HepG2 (cell line): Measurements from ENCODE around the gene VKORC1. TPM values are rescaled to one million over a fixed set of nuclear protein-coding genes. Genes with fewer than 3 reads are reported as not detected.

Source experiments
- DRAP1 ChIP-seq: IDR thresholded peaks from 2 replicates; pipeline ENCODE4 v1.6.1; 2016; ENCODE audit warnings: missing genetic modification reagents, missing compliant biosample characterization
- GATAD1 ChIP-seq: IDR thresholded peaks from 2 replicates; pipeline ENCODE4 v1.6.1; 2016; ENCODE audit warnings: missing genetic modification reagents, missing compliant biosample characterization
- HINFP ChIP-seq: sonication (generic); formaldehyde crosslinking; IDR thresholded peaks from 2 replicates; pipeline ENCODE4 v1.4.0; 2020; ENCODE audit warnings: low read depth, mild to moderate bottlenecking, missing genetic modification reagents
- MNT ChIP-seq: fragments of 450-650 bp; IDR thresholded peaks from 2 replicates; pipeline ENCODE4 v1.6.1; 2016
- STAT6 ChIP-seq: sonication (generic); formaldehyde crosslinking; IDR thresholded peaks from 2 replicates; pipeline ENCODE4 v1.4.0; 2020; ENCODE audit warnings: missing genetic modification reagents, mild to moderate bottlenecking, borderline replicate concordance
- ZC3H13 ChIP-seq: sonication (generic); formaldehyde crosslinking; IDR thresholded peaks from 2 replicates; pipeline ENCODE4 v1.8.1; 2023; ENCODE audit warnings: mild to moderate bottlenecking, missing genetic modification reagents, moderate library complexity
- ZFP1 ChIP-seq: IDR thresholded peaks from 2 replicates; pipeline ENCODE4 v1.6.1; 2016
- ZGPAT ChIP-seq: IDR thresholded peaks from 2 replicates; pipeline ENCODE4 v1.6.1; 2016; ENCODE audit warnings: mild to moderate bottlenecking
- ZNF18 ChIP-seq: sonication (generic); formaldehyde crosslinking; IDR thresholded peaks from 2 replicates; pipeline ENCODE4 v1.8.0; 2022; ENCODE audit warnings: mild to moderate bottlenecking, missing genetic modification reagents; ENCODE audit not compliant: insufficient replicate concordance
- ZNF558 ChIP-seq: sonication (generic); formaldehyde crosslinking; IDR thresholded peaks from 2 replicates; pipeline ENCODE4 v1.9.0; 2022; ENCODE audit warnings: mild to moderate bottlenecking, missing genetic modification reagents, borderline replicate concordance
- ZSCAN9 ChIP-seq: IDR thresholded peaks from 2 replicates; pipeline ENCODE4 v1.6.1; 2016; ENCODE audit warnings: borderline replicate concordance
- polyA plus RNA-seq, 8 experiments: library from polyadenylated mRNA; depleted of rRNA in 3 of 8; stranded (reverse) in 7 of 8; unstranded in 1 of 8; fragments of >200 nt; fragmentation: Illumina TruSeq in 4 of 8; extraction: Trizol in 4 of 8; gene quantifications; 2 replicates each; pipeline versions ENCODE4 v1.2.1 to v1.2.3, GENCODE V29; 2011 to 2016; ENCODE audit warnings: low read depth in 4 of 8, missing spikeins in 1 of 8, mixed read lengths in 1 of 8; ENCODE audit not compliant: insufficient read depth in 1 of 8
- total RNA-seq, 5 experiments: library from RNA; depleted of rRNA; stranded (reverse); fragments of >200 nt; fragmentation: Illumina TruSeq; extraction: Trizol; gene quantifications; 2 replicates each; pipeline ENCODE4 v1.2.3, GENCODE V29; 2016; ENCODE audit warnings: low read depth in 1 of 5

The VKORC1 gene
- total and polyA plus RNA-seq, 2 of the 13 experiments (the other 11 are each of a cell fraction or from before 2014, with no cell fraction given): 141 to 615 TPM

- TF ChIP-seq HINFP (peak; percentile 80), ZGPAT (CRISPR knock-in tag) (peak; percentile 84; the same call in 1 of the 2 replicates), DRAP1 (peak; percentile 87), STAT6 (no peak; the same call in 1 of the 2 replicates), ZSCAN9 (CRISPR knock-in tag) (peak; percentile 59; the same call in 1 of the 2 replicates), ZFP1 (CRISPR knock-in tag) (0 out of 2 replicates have a peak, but pooled peaks have one; percentile 57), ZNF558 (CRISPR knock-in tag) (peak; percentile 53; the same call in 1 of the 2 replicates), GATAD1 (CRISPR knock-in tag) (peak; percentile 97), ZNF18 (CRISPR knock-in tag) (no peak), ZC3H13 (CRISPR knock-in tag) (peak; percentile 95), MNT (peak; percentile 52)
Observed at GRCh38 chr16:31073970-31074813, 20.4 kb downstream of the VKORC1 start, which contains the start of the genes ZNF646 and ZNF668 (continued).
